Ishikawa (cell line): ENCODE data around the gene BEGAIN.

Source experiments
- FOXM1 ChIP-seq: IDR thresholded peaks from 2 replicates; pipeline ENCODE4 v1.6.1; 2012; ENCODE audit warnings: low read depth, borderline replicate concordance
- MAX ChIP-seq: IDR thresholded peaks from 2 replicates; pipeline ENCODE4 v1.6.1; 2012

- TF ChIP-seq FOXM1 (no peak), MAX (no peak)
Measured at GRCh38 chr14:100566119-100566518, 21.1 kb downstream of the BEGAIN start.
